IPS-11a (cell line): ENCODE measurements around the gene SNAPC2.
"Not testable (repeated sequence)": the region's sequence is repeated elsewhere in the genome, so short reads cannot be mapped to it uniquely, and the experiment has no call there.

Experiments
- H3K4me3 ChIP-seq: one replicate; pipeline ENCODE4 v1.5.1; 2013; ENCODE audit warnings: low read depth, low read length, control low read depth

Gene SNAPC2

GRCh38 chr19:7932930-7933300 is 12.8 kb downstream of the SNAPC2 start:
- H3K4me3 ChIP-seq, result no peak overlapping the region

- H3K4me3 ChIP-seq, result no peak overlapping the region
Observed at GRCh38 chr19:7933411-7933810, 13.3 kb downstream of the SNAPC2 start.

- H3K4me3 ChIP-seq, result no peak overlapping the region
Observed at GRCh38 chr19:7933828-7934725, 13.9 kb downstream of the SNAPC2 start.

GRCh38 chr19:7934766-7935165 is 14.6 kb downstream of the SNAPC2 start:
- H3K4me3 ChIP-seq, result no peak overlapping the region

GRCh38 chr19:7940841-7941240 is 20.7 kb downstream of the SNAPC2 start:
- H3K4me3 ChIP-seq, result no peak overlapping the region

- H3K4me3 ChIP-seq, result no peak overlapping the region
Observed at GRCh38 chr19:7941895-7942596, 21.9 kb downstream of the SNAPC2 start.

GRCh38 chr19:7942981-7943443 is 22.9 kb downstream of the SNAPC2 start:
- peak overlapping the region; percentile 96 for H3K4me3 ChIP-seq

- H3K4me3 ChIP-seq, result peak within 1 kb of the TSS; percentile 96
Observed at GRCh38 chr19:7943444-7944176, 23.5 kb downstream of the SNAPC2 start, which contains the start of gene TIMM44. TIMM44 (minus strand) TSS chr19:7943666; CDS start chr19:7943651, 15 bp downstream.

- H3K4me3 ChIP-seq, result peak overlapping the region; percentile 47
Observed at GRCh38 chr19:7944177-7944761, 24.1 kb downstream of the SNAPC2 start.

- H3K4me3 ChIP-seq, result no peak overlapping the region
Observed at GRCh38 chr19:7947939-7948338, 27.8 kb downstream of the SNAPC2 start.

GRCh38 chr19:7953060-7953459 is 32.9 kb downstream of the SNAPC2 start:
- no peak overlapping the region for H3K4me3 ChIP-seq

- no peak overlapping the region for H3K4me3 ChIP-seq
Observed at GRCh38 chr19:7953576-7953975, 33.4 kb downstream of the SNAPC2 start.

GRCh38 chr19:7955696-7956095 is 35.6 kb downstream of the SNAPC2 start:
- no peak overlapping the region for H3K4me3 ChIP-seq

- H3K4me3 ChIP-seq, result no peak overlapping the region
Observed at GRCh38 chr19:7959211-7959610, 39.1 kb downstream of the SNAPC2 start.

GRCh38 chr19:7961082-7961481 is 40.9 kb downstream of the SNAPC2 start:
- not testable (repeated sequence) for H3K4me3 ChIP-seq

- no peak overlapping the region for H3K4me3 ChIP-seq
Observed at GRCh38 chr19:7961920-7962626, 41.9 kb downstream of the SNAPC2 start.

- no peak overlapping the region for H3K4me3 ChIP-seq
Observed at GRCh38 chr19:7962644-7963268, 42.6 kb downstream of the SNAPC2 start.

GRCh38 chr19:7963566-7963965 is 43.4 kb downstream of the SNAPC2 start:
- H3K4me3 ChIP-seq, result no peak overlapping the region

- H3K4me3 ChIP-seq, result no peak overlapping the region
Observed at GRCh38 chr19:7965259-7965841, 45.2 kb downstream of the SNAPC2 start.
